ENCODE measurements around the gene ASTN2.

- TF ChIP-seq SRSF1 (IDR thresholded peaks at IDR 0.05; ENCODE audit: low read depth, low read length) (no peak), ZBTB34 (CRISPR knock-in tag; IDR thresholded peaks at IDR 0.05) (no peak), UBTF (IDR thresholded peaks at IDR 0.05; ENCODE audit: borderline replicate concordance in 1 of 2, low read depth in 2 of 2, low read length in 2 of 2) (no peak), MXI1 (IDR thresholded peaks at IDR 0.05; ENCODE audit: low read depth, low read length) (no peak), ZNF444 (CRISPR knock-in tag; IDR thresholded peaks at IDR 0.05) (no peak)
These were observed 423.8 kb downstream of the ASTN2 start for GRCh38 chr9:116991051-116991450.

Measured in K562 (cell line).